Fibroblast of lung (primary cell): ENCODE results near the gene TMEM208.

Experiments used
- CTCF ChIP-seq, 2 donors: IDR thresholded peaks in 1 of 2; conservative IDR thresholded peaks in 1 of 2; 1 replicate in 1 of 2; 2 replicates in 1 of 2; pipeline ENCODE4 v1.5.1; 2011 to 2012; ENCODE audit warnings: low read length in 2 of 2, control low read depth in 1 of 2, inconsistent platforms in 1 of 2, low read depth in 1 of 2, mild to moderate bottlenecking in 1 of 2
- EZH2 ChIP-seq: IDR thresholded peaks from 2 replicates; pipeline ENCODE4 v1.5.1; 2012; ENCODE audit warnings: low read length, control low read depth, mild to moderate bottlenecking; ENCODE audit errors: missing control alignments

GRCh38 chr16:67187175-67187890, 39.6 kb upstream of the TMEM208 start:
- TF ChIP-seq CTCF (conservative IDR thresholded peaks at IDR 0.05 in 1 of 2, IDR thresholded peaks at IDR 0.05 in 1 of 2; ENCODE audit: low read depth in 1 of 2, low read length in 2 of 2) (no peak), EZH2 (no peak)
